Measurements from ENCODE around the gene COX8A. TPM values are rescaled to one million over a fixed set of nuclear protein-coding genes. Genes with fewer than 3 reads are reported as not detected.

The COX8A gene
- total and polyA plus RNA-seq, 2 of the 8 experiments (the other 6 are each of a cell fraction or from before 2014, with no cell fraction given), result 365 to 1,720 TPM

DNA sequence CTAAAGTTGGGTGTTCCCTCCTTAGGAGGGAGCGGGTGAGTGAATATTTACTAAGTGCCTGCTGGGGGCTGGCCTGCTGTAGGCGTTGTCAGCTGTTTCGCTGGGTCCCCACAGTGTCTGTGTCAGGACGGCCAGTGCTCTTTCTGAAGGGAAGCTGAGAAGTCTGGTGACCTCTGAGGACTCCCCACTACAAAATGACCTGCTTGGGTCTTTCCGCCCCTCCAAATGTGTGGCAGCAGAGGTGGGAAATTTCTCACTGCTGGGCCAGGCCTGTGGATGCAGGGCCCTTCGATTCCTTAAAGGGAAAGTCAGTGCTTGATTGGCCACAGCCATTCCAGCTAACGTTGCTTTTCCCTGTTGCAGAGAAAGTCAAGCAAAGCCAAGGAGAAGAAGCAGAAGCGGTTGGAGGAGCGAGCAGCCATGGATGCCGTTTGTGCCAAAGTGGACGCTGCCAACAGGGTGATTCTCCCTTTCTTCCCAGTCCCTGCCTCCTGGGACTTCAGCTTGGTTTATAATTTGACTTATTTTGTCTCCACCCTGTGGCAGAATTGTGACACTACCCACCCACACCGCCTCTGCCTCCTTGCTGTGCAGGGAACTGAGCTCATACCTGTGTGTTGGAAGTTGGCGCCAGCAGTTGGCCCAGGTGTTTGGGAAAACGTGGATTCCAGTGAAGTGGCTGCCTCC lies 28.8 kb upstream of the COX8A start (continued):
- TF ChIP-seq SAP30 (IDR thresholded peaks at IDR 0.05; ENCODE audit: insufficient read depth, insufficient replicate concordance, low read length), result no peak
- no peak for TF ChIP-seq RNF2 (IDR thresholded peaks at IDR 0.05; ENCODE audit: borderline replicate concordance, low read depth, low read length, missing control alignments, poor library complexity, severe bottlenecking)
- TF ChIP-seq NANOG (IDR thresholded peaks at IDR 0.05; ENCODE audit: insufficient read depth, low read depth, low read length, poor library complexity, severe bottlenecking), result no peak
- no peak for TF ChIP-seq POLR2AphosphoS5 (IDR thresholded peaks at IDR 0.05; ENCODE audit: low read depth, low read length)
- no peak for TF ChIP-seq POU5F1 (IDR thresholded peaks at IDR 0.05; ENCODE audit: low read depth, low read length)
- TF ChIP-seq PHF8 (conservative IDR thresholded peaks at IDR 0.05; ENCODE audit: low read depth, low read length), result no peak
- TF ChIP-seq RAD21 (IDR thresholded peaks at IDR 0.05 in 1 of 2, conservative IDR thresholded peaks at IDR 0.05 in 1 of 2; ENCODE audit: low read depth in 2 of 2, low read length in 2 of 2), result peak; percentile 73 to 77
